T-helper 2 cell treated with Interferon-gamma antibody and Interleukin-4, amounts not matched to agents 5 μg/mL and 100 μg/mL, for 36 hours (primary cell): ENCODE data around the gene DHH.

ENCODE experiments used
- DNase-seq: peaks from one replicate; pipeline ENCODE4 v3.0.0; 2021; ENCODE audit warnings: low spot score
- H3K27ac Mint-ChIP-seq: one replicate; pipeline ENCODE4 v1.8.0; 2021; ENCODE audit warnings: mild to moderate bottlenecking, mixed read lengths
- H3K27me3 Mint-ChIP-seq: one replicate; pipeline ENCODE4 v1.8.0; 2021; ENCODE audit warnings: low read depth, mixed read lengths
- H3K36me3 Mint-ChIP-seq: one replicate; pipeline ENCODE4 v1.8.0; 2021; ENCODE audit warnings: low read depth, mixed read lengths
- H3K4me1 Mint-ChIP-seq: one replicate; pipeline ENCODE4 v1.8.0; 2021; ENCODE audit warnings: low read depth, mixed read lengths
- H3K4me3 Mint-ChIP-seq: one replicate; pipeline ENCODE4 v1.8.0; 2022; ENCODE audit warnings: mild to moderate bottlenecking, moderate library complexity, mixed read lengths
- H3K9me3 Mint-ChIP-seq: one replicate; pipeline ENCODE4 v1.8.0; 2021; ENCODE audit warnings: mixed read lengths

DHH gene

GRCh38 chr12:49041881-49042484 is 52.6 kb downstream of the DHH start:
- no peaks in the 10 kb centered on the region for H3K9me3 Mint-ChIP-seq
- no peaks in the 10 kb centered on the region for H3K4me1 Mint-ChIP-seq
- DNase-seq: no peak
- no peak overlapping the region for H3K4me3 Mint-ChIP-seq
- no peaks in the 10 kb centered on the region for H3K27me3 Mint-ChIP-seq
- peaks cover 67% of the 10 kb centered on the region for H3K36me3 Mint-ChIP-seq
- H3K27ac Mint-ChIP-seq: no peak overlapping the region

- no peak overlapping the region for H3K27ac Mint-ChIP-seq
- no peaks in the 10 kb centered on the region for H3K27me3 Mint-ChIP-seq
- no peak overlapping the region for H3K4me3 Mint-ChIP-seq
- H3K4me1 Mint-ChIP-seq: no peaks in the 10 kb centered on the region
- H3K36me3 Mint-ChIP-seq: peaks cover 69% of the 10 kb centered on the region
- no peak for DNase-seq
- H3K9me3 Mint-ChIP-seq: no peaks in the 10 kb centered on the region
These were observed 53.3 kb downstream of the DHH start for GRCh38 chr12:49041036-49041880.

- Mint-ChIP-seq H3K27me3 (no peaks in the 10 kb centered on the region), H3K27ac (no peak overlapping the region), H3K9me3 (no peaks in the 10 kb centered on the region), H3K4me3 (no peak overlapping the region), H3K4me1 (no peaks in the 10 kb centered on the region), H3K36me3 (peaks cover 70% of the 10 kb centered on the region)
- no peak for DNase-seq
These were observed 54.2 kb downstream of the DHH start for GRCh38 chr12:49040364-49040855.

GRCh38 chr12:49039421-49040363 is 54.9 kb downstream of the DHH start:
- H3K4me1 Mint-ChIP-seq: no peaks in the 10 kb centered on the region
- H3K9me3 Mint-ChIP-seq: no peaks in the 10 kb centered on the region
- no peaks in the 10 kb centered on the region for H3K27me3 Mint-ChIP-seq
- DNase-seq: no peak
- no peak overlapping the region for H3K4me3 Mint-ChIP-seq
- peaks cover 70% of the 10 kb centered on the region for H3K36me3 Mint-ChIP-seq
- no peak overlapping the region for H3K27ac Mint-ChIP-seq

- no peaks in the 10 kb centered on the region for H3K27me3 Mint-ChIP-seq
- H3K36me3 Mint-ChIP-seq: peaks cover 67% of the 10 kb centered on the region
- H3K9me3 Mint-ChIP-seq: no peaks in the 10 kb centered on the region
- H3K27ac Mint-ChIP-seq: no peak overlapping the region
- no peak overlapping the region for H3K4me3 Mint-ChIP-seq
- no peaks in the 10 kb centered on the region for H3K4me1 Mint-ChIP-seq
- DNase-seq: no peak
These were observed 56.2 kb downstream of the DHH start for GRCh38 chr12:49038291-49038955.

GRCh38 chr12:49037947-49038237 is 56.7 kb downstream of the DHH start:
- H3K4me1 Mint-ChIP-seq: no peaks in the 10 kb centered on the region
- no peak overlapping the region for H3K27ac Mint-ChIP-seq
- no peaks in the 10 kb centered on the region for H3K9me3 Mint-ChIP-seq

GRCh38 chr12:49037111-49037946 is 57.3 kb downstream of the DHH start:
- H3K9me3 Mint-ChIP-seq: no peaks in the 10 kb centered on the region
- no peak overlapping the region for H3K4me3 Mint-ChIP-seq
- no peak overlapping the region for H3K27ac Mint-ChIP-seq
- H3K27me3 Mint-ChIP-seq: no peaks in the 10 kb centered on the region
- no peak for DNase-seq
- peaks cover 64% of the 10 kb centered on the region for H3K36me3 Mint-ChIP-seq
- no peaks in the 10 kb centered on the region for H3K4me1 Mint-ChIP-seq

More at GRCh38 chr12:49037947-49038237, 56.7 kb downstream of the DHH start:
- Mint-ChIP-seq H3K36me3 (peaks cover 63% of the 10 kb centered on the region), H3K4me3 (no peak overlapping the region), H3K27me3 (no peaks in the 10 kb centered on the region)
- DNase-seq: no peak
